NB4 (cell line): Measurements from ENCODE around the gene CCSER1.

ENCODE experiments used
- CTCF ChIP-seq: IDR thresholded peaks from one replicate; pipeline ENCODE4 v1.5.1; 2012; ENCODE audit warnings: low read depth, low read length
- MAX ChIP-seq: IDR thresholded peaks from 2 replicates; pipeline ENCODE4 v1.6.1; 2011; ENCODE audit warnings: low read depth, low read length
- MYC ChIP-seq: IDR thresholded peaks from 2 replicates; pipeline ENCODE4 v1.6.1; 2011; ENCODE audit warnings: low read depth, low read length
- POLR2A ChIP-seq: IDR thresholded peaks from 2 replicates; pipeline ENCODE4 v1.6.1; 2011; ENCODE audit warnings: mild to moderate bottlenecking; ENCODE audit not compliant: insufficient read length; ENCODE audit errors: extremely low read depth

- no peak for TF ChIP-seq CTCF
- TF ChIP-seq POLR2A = no peak
- no peak for TF ChIP-seq MAX
- TF ChIP-seq MYC = no peak
Measured at GRCh38 chr4:90186229-90186628, 59.0 kb downstream of the CCSER1 start.
